GM21360 (cell line): ENCODE results near the gene MX2.
A peak's percentile ranks its signal among the peaks of the same experiment; 100 is the strongest.

Source experiments
- ATAC-seq: cut with Tn5 transposase; IDR thresholded peaks from one replicate; pipeline ENCODE4 v1.9.1; 2021; ENCODE audit warnings: mild to moderate bottlenecking, moderate library complexity; ENCODE audit not compliant: unreplicated experiment

MX2 gene

DNA sequence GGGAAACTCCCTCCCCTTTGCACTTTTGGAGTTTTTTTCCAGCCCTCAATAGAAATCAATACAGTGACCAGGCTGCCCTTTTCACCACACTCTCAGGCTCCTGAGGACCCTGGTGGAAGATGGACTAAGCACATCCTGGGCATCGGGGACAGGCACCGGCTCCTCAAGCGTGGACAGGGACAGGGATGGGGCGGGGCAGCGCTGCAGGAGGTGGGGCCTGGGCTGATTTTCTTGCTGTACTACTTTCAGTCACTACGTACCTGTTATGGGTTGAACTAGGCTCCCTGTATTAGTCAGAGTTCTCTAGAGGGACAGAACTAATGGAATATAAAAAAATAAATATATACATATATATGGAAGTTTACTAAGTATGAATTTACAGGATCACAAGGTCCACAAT is 2.5 kb downstream of the MX2 start:
- no peak for ATAC-seq

DNA sequence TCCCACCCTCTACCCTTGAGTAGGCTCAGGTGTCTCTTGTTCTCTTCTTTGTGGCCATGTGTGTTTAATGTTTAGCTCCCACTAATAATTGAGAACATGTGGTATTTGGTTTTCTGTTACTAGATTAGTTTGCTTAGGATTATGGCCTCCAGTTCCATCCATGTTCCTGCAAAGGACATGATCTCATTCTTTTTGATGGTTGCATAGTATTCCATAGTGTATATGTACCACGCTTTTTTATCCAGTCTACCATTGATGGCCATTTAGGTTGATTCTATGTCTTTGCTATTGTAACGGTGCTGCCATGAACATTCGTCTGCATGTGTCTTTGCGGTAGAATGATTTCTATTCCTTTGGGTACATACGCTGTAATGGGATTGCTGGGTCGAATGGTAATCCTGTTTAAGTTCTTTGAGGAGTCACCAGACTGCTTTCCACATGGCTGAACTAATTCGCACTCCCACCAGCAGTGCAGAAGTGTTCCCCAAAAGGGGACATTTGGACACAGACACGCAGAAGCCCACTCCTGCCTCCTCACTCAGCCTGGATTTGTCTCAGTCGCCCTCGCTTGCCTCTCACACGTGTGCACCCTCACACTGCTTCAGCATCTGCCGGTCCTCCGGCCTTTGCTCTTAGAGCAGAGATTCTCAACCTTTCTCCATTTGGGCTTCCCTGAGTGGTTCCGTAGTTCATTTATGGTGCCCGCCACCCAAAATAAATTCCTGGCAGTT is 3.7 kb downstream of the MX2 start:
- ATAC-seq = no peak

DNA sequence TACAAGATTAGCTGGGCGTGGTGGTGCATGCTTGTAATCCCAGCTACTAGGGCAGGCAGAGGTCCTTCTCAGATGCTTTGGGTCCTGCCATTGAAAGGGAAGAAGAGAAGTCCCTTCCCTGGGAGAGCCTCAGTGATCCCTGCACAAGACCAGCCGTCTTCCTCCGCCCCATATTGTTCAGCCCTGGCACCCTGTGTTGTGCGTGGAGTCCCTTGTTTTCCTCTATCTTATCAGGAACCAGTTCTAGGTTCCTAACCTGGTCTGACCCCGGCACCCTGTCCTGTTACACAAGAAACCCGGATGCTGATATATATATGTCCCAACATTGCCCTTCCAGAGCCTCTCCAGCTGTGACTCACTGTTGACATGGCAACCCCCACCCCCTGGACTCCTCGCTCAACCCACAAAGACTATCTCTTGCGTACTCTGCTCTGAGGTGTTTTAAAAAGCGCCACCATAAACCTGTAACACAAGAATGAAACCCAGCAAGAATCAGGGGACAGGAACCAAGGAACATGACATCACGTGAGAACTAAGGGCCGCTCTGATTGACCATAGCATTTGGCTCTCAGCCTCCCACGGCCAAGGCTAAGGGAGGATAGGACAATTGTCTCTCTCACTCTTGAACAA is 4.8 kb downstream of the MX2 start:
- ATAC-seq = no peak

DNA sequence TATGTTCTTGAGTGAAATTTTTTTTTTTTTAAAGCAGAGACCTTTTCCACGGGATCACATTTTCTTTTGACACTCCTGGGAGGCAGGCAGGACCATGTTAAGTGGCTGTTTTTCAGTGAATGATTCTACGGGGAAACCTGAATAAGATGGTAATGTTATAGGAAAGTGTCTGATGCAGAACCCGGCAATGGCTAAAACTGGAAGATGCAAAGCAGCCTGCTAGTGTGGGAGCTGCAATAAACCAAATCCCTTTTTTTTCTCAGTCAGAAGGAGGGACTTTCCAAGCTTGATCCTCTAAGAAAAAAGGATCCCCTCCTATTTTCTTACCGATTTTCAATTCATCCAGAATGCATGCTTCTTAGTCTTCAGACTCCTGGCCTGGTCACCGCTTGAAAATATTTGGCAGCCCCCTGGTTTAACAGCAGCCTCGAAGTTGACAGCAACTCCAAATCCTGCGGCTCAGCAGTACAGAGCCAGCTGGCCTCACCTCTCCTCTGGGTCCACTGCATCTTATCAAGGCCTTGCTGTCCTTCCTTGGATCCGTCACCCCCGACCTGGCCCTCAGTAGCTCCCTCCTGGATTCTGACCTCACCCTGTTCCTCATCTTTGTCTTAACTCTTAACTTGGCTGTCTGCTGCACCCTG is 5.6 kb downstream of the MX2 start:
- no peak for ATAC-seq

DNA sequence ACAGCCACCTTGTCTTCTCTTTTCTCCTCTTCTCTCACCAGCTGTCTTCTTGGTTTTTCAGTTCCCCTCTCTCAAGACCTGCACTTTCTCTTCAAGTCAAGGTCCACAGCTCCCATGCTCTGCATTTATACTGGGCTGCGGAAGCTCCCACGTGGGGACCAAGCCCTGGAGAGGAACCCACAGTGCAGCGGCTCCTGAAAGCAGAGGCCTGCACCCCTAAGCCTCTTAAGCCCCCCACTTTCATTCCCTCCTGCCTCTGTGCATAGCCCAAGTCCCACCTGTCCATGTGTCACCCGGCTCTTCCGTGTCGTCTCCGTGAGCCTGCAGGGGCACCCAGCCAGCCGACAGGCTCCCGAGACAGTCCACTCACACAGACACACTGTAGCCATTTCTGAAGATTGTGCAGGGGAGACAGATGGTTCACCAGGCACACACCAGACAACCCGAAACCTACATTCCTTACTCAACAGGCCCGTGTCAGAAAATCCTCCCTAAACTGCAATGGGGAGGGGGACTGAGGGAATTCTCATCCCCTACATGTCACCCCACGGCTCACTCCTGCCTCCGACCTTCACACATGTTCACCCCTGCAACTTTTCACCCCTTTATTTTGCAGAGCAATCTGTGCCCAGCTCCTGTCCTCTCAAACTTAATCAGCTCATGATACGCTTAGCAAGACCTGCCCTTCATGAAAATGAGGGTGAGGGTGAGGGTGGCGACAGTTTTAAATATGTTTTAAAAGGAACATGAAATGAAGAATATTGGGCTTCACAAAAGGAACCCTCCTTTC is 6.3 kb downstream of the MX2 start:
- peak; percentile 61 for ATAC-seq

DNA sequence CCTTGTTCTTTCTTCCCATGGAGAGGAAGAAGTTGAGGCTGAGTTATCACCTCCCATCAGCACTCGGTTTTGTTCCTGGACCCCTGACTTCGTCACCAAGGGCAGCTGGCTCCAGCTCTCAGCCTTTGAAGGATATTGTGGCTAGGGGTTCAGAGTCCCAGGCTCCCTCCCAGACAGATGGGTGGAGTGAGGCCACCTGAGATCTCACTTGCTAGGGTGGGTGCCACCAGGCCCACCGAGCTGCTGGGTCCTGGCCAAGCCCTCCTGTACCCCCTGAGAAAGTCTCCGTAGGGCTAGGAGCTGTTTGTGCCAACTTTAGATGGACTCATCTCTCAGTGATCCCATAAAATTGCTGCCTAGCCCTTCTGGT is 6.9 kb downstream of the MX2 start:
- ATAC-seq = no peak

DNA sequence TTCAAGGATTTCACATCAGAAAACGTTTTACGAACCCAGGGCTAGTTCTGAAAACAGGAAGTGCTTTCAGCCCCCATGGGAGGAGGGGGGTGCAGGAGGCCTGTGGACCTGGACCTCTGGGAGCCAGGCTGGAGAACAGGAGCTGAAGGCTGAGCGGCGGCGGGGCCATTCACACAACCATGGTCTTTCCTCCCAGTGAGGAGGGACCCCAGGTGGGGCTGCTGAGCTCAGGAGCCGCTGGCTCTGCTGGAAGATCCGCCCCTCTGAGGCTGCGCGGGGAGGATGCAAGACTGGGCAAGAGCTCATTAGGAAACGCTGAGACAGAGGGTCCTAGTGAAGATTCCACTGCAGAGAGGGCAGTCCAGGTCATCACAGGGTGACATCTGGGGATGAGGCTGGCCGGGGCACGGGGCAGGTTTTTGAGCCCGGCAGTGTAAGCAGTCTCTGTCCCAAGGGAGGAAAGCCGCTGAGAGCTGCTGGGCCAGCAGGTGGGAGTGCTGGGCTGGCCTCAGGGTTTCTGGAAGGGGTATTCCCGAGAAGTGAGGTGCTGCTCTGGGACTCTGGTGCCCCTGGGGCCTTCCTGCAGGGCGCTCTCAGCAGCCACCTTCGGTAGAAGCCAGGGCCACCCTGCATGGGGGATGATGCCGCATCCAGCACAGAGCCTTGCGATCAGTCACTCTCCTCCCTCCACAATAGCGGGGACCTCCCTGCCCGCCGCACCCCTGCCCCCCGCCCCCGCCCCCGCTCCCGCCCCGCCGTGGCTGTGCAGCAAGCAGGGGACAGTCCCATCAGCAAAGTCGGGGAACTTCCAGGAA is 7.5 kb downstream of the MX2 start:
- ATAC-seq = peak; percentile 29

DNA sequence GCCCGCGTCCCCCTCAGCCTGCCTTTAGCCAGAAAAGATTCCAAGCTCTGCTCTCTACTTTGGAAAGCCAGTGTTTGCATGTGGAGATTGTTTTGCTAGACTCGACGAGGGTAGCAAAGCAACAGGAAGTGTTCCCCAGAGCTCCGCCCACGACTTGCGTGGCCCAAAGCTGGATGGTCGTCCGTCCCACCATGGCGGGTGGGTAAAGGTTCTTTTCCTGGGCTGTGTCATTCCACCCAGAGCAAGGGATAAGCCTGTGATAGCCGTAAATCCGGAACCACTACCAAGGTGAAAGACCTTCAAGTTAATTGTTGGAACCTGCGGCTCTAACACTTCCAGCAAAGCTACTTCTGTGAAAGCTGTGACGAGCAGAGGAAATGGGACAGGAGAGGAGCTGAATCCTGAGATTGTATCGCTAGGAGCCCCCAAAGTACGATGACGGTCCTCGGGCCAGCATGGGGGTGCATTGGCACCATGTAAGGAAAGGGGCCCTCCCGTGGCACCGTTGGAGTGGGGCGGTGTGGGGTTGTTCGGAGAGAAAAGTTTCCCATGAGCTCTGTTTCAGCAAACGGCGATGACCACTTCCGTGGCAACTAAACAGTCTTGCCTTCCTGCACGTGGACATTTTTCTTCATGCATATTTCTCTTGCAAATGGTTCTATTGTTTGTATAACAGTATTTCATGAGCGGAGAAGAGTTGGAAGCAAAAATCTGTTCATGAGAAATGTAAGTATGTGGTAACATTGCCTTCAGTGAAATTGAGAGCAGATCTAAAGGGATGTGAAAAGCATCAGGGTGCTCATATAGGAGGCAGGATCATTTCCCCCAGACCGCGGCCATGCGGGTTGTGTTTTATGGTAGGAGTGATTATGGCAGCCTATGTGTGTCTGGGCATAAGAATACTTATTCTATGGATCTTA is 8.4 kb downstream of the MX2 start:
- ATAC-seq = no peak

DNA sequence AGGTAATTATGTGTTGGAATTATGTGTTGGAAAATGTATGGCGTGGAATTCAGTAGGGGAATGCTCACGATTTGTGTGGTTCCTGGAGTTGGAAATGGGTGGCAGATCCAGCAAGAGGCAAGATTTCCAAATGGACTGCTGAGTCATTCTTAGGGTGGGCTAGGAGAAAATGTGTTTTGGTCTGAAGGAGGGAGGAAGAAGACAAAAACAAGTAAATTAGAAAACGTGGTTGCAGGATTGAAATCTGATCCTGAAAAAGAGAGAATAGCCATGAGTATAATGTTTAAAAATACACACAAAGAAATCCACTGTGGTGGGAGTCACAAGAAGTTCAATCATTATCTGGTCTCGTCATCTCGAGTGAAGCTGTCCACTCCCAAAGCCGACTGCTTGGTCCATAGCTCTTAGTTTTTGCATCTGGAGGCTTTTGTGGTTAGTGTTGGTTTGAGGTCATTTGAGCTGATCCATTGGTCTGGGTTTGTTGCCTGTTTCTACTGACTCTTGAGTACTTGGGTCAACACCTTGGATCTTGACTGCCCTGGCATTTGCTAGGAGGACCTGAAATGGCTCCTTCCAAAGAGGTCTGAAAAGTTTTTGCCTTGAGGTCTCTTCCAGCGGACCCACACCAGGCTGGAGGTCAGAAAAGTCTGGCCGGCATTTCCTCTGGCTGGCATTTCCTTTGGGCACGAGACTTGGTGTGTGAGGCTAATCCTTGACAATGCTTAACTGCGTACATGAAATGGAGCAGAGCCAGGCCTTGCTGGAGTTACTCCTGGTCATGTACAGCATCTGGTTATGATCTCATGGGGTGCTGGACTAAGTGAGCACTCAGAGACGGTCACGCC is 9.2 kb downstream of the MX2 start:
- no peak for ATAC-seq

DNA sequence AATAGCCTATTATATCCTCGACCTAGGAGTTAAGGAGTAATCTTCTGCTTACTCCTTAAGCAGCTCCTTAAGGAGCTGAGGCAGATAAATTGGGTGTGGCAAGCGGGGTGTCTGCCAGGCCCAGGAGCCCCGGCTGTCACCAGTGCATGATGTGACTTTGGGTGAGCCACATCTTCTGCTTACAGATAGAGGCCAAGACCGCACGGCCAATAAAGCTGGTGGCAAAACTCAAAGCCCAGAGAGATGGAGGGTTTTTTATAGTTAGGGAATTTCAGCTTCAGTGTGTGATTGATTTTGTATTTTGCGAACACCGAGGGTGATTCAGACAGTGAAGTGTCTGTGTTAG is 9.8 kb downstream of the MX2 start:
- no peak for ATAC-seq

DNA sequence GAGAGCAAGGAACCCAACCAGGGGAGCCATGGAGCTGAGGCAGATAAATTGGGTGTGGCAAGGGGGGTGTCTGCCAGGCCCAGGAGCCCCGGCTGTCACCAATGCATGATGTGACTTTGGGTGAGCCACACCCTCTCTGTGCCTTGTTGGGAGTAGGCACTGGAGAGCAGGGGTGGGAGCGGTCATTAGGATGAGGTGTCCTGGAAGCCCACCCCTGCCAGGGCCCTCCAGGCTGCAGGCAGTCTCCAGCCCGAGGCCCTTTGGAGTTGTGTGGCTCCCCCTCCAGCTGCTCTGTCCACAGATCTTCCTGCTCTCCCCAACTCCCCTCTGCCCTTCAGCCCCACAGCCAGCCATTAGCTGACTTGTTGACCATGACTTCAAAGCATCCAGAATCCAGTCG is 11.4 kb downstream of the MX2 start:
- no peak for ATAC-seq

DNA sequence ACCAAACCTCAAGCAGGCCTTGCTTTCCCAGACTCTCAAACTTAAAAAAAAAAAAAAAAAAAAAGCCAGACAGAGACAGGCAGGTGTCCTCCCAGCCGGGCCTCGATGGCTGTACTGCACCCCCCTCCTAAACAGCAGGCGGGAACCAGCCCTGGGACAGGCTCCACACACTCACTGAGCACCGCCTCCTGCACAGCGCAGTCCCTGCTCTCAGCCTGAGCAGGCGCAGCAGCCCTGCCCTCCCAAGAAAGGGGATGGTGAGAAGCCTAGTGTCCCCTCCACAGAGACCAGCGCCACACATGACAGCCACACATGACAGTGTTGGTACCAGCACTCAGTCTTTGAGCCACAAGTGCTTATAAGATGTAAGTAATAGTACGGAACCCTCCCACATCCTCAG is 11.9 kb downstream of the MX2 start:
- no peak for ATAC-seq

DNA sequence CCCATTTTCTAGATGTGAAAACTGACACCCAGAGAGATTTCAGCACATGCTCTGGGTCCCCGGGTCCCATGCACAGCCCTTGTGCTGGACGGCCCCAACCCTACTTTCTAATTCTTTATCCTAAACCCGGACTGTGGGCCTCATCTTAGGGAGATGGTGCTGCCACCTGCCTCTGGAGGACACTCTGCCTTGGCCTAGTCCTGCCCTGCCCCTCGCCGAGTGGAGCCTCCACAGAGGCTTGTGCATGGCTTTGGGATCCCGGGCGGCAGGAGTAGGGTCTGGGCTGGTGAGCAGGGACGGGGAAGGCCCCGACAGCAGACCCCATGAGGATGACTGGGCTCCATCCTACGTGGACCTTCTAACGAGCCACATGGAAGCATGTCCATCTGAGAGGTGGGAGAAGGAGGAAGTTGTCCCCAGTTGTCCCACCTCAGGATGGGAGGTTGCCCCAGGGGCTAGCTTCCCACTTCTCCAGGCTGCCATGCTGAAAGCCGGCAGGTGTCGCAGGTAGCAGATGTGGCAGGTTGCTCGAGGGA is 12.4 kb downstream of the MX2 start:
- ATAC-seq = no peak

DNA sequence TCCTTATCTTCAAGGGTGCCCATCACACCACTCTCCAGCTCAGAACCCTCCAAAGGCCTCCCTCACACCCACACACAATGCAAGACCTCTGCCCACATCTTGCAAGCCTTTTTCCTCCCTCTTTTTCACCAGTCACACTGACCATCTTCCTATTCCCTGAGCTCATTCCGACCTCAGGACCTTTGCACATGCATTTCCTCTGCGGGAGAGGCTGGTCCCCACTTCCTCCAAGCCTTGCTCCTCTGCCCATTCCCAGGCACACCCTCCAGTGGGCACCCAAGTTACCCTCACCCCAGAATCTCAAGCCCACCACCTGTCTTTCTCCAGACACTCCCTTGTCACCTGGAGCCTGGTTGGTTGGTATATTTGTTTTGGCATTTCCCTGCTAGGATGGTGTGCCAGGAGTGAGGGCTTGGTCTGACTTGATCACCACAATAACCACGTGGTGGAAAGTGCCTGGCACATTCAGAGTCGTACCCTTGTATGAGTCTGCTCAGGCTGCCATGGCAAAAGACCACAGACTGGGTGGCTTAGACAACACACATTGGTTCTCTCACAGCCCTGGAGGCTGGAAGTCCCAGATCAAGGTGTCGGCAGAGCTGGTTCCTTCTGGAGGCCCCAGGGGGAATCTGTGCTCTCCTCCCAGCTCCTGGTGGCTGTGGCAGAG is 13.2 kb downstream of the MX2 start:
- no peak for ATAC-seq

DNA sequence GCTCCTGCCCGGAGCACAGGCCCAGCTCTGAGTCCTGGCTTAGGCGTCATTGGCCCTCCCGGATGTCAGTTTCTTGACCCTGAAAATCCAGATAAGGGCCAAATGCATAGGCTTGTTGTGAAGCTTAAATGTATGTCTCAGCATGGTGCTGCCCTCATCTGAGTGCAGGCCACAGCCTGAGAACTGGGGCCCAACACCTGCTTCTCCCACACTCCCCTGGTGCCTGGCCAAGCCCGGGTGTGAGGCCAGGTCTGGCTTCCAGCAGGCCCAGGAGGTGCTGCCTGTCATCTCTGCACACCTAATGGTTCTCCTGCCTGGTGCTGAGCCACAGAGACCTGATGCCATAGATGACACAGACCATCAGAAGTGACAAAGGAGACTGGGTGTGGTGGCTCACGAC is 14.0 kb downstream of the MX2 start:
- no peak for ATAC-seq

DNA sequence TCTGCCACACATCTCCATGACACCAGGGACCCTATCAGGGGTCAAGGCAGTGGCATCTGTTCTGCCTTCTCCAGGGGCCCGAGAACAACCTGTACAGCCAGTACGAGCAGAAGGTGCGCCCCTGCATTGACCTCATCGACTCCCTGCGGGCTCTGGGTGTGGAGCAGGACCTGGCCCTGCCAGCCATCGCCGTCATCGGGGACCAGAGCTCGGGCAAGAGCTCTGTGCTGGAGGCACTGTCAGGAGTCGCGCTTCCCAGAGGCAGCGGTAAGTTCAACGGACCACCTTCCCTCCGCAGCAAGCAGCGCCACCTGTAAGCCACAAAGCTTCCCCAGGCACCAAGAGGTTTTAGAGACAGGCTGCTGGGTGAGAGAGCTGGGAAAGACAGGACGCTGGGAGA is 15.9 kb downstream of the MX2 start:
- no peak for ATAC-seq

DNA sequence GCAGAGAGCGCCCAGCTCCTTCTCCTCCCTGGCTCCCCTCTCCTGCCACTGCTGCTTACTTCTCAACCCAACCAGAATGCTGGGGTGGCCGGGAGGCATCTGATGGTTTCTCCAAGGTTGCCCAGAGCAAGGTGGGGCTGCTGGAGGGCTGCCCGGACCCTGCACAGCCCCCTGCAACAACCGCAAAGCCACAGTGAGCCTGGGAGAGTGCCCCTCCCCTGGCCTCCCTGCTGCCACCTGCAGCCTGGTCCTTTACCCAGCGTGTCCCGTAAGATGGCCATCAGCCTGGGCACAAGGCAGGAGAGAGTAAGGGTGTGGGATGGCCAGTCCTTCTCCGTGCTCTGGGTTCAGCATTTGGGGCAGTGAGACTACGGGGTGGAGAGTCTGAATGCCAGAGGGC is 17.0 kb downstream of the MX2 start:
- ATAC-seq = no peak

DNA sequence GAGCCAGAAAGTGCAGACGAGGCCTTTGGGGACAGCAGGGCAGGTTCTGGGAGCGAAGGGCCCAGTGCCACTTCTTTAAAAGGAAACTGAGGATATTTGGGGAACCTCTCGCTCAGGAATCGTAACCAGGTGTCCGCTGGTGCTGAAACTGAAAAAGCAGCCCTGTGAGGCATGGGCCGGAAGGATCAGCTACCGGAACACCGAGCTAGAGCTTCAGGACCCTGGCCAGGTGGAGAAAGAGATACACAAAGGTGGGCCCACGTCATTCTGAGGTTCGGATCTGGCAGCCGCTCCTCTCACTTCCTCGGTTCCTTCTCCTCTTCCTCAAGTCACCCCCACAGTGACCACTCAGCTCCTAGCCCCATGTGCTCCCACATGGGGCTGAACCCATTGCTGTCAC is 18.1 kb downstream of the MX2 start:
- no peak for ATAC-seq
